Kidney (tissue), 14 donors: ENCODE measurements around the gene BNC1. TPM values are rescaled to one million over a fixed set of nuclear protein-coding genes. Genes with fewer than 3 reads are reported as not detected.

Experiments
- DNase-seq, 5 donors: peaks; one replicate each; pipeline ENCODE4 v3.0.0-alpha.2; 2013 to 2020
- FAIRE-seq: peaks from 2 replicates; lab custom pipeline; 2012; peaks lifted over from hg19 to GRCh38; lab: Jason Lieb, UNC
- H3K27ac ChIP-seq, 2 donors: one replicate each; pipeline ENCODE4 v1.7.0; 2013; ENCODE audit warnings: low read depth in 2 of 2, low read length in 2 of 2, inconsistent platforms in 1 of 2
- H3K27me3 ChIP-seq: one replicate; pipeline ENCODE4 v1.7.1; 2013; ENCODE audit warnings: low read length, inconsistent platforms; ENCODE audit not compliant: control insufficient read depth, insufficient read depth
- H3K36me3 ChIP-seq, 3 donors: one replicate each; pipeline versions ENCODE4 v1.7.0 to v1.7.1; 2013; ENCODE audit warnings: low read length in 3 of 3, control low read depth in 1 of 3, inconsistent platforms in 1 of 3; ENCODE audit not compliant: insufficient read depth in 3 of 3, control insufficient read depth in 2 of 3
- H3K4me1 ChIP-seq, 3 donors: one replicate each; pipeline versions ENCODE4 v1.7.0 to v1.7.1; 2013; ENCODE audit warnings: low read length in 3 of 3, inconsistent platforms in 1 of 3, low read depth in 1 of 3; ENCODE audit not compliant: control insufficient read depth in 2 of 3, insufficient read depth in 2 of 3
- H3K4me3 ChIP-seq, 3 donors: one replicate each; pipeline versions ENCODE4 v1.7.0 to v1.8.1; 2013; ENCODE audit warnings: low read length in 3 of 3, control low read depth in 1 of 3, inconsistent platforms in 1 of 3
- H3K9ac ChIP-seq, 3 donors: one replicate each; pipeline versions ENCODE4 v1.7.0 to v1.7.1; 2013; ENCODE audit warnings: low read length in 3 of 3, control low read depth in 1 of 3, inconsistent platforms in 1 of 3
- H3K9me3 ChIP-seq, 3 donors: one replicate each; pipeline versions ENCODE4 v1.7.0 to v1.7.1; 2013; ENCODE audit warnings: low read length in 3 of 3, control low read depth in 1 of 3, inconsistent platforms in 1 of 3; ENCODE audit not compliant: control insufficient read depth in 2 of 3, insufficient read depth in 1 of 3
- CTCF ChIP-seq: IDR thresholded peaks from 3 replicates; pipeline ENCODE4 v1.5.1; 2012; ENCODE audit warnings: mild to moderate bottlenecking, moderate library complexity, borderline replicate concordance; ENCODE audit not compliant: insufficient read depth; ENCODE audit errors: extremely low read depth
- intact Hi-C: fragments of 100-400 bp; cut with DNase I; formaldehyde crosslinking; loops from one replicate; pipeline ENCODE4 v1.11.1; 2022
- polyA plus RNA-seq: library from polyadenylated mRNA; stranded (reverse); fragments of 350-450 nt; fragmentation: Illumina TruSeq; extraction: RNeasy Lipid Tissue Mini Kit (QIAGEN cat#74804); gene quantifications from one replicate; pipeline ENCODE4 v1.2.3, GENCODE V29; 2014; ENCODE audit warnings: low read depth, low replicate concordance; ENCODE audit not compliant: insufficient read depth
- total RNA-seq: library from RNA; stranded (reverse); fragmentation: NEBNext Ultra II Directional; extraction: Animal tissue kit (Norgen Biotek cat#: 25700); gene quantifications from one replicate; pipeline ENCODE4 v1.2.1, GENCODE V29; 2021
- donor health status: control.
- donor health status: control.
- donor health status: control.
- donor health status: control.
- donor health status: control.
- donor health status: DM: yes; HTN: yes; CAD: no.
- donor health status: Normal renal cell carcinoma (clear cell type).

Gene BNC1
- total and polyA plus RNA-seq, 2 donors from 2014 or later: 0.38 TPM; not detected in 1

GRCh38 chr15:83207660-83208366 lies 76.7 kb downstream of the BNC1 start, which contains the start of gene HDGFL3:
TSS of gene HDGFL3 (minus strand) at chr15:83207823. CDS start at chr15:83207414, 409 bp downstream.
- Histone ChIP-seq H3K9ac (peak within 1 kb of the TSS; percentile 61 to 88 (median 74)), H3K9me3 (no peaks in the 10 kb centered on the region), H3K4me3 (peak within 1 kb of the TSS; percentile 68 to 79 (median 68)), H3K27me3 (no peaks in the 10 kb centered on the region), H3K27ac (peak within 1 kb of the TSS; percentile 77 to 88), H3K36me3 (no peaks in the 10 kb centered on the region), H3K4me1 (peaks cover 0 to 10% (median 5%) of the 10 kb centered on the region in 3 donors)
- DNase-seq (peak; percentile 81 to 91 (median 89)), FAIRE-seq (no peak)
- intact Hi-C loops: no loop called here
- no peak for TF ChIP-seq CTCF

GRCh38 chr15:83207009-83207659 lies 77.3 kb downstream of the BNC1 start:
- H3K27me3 ChIP-seq: no peaks in the 10 kb centered on the region
- peak overlapping the region; percentile 68 to 79 (median 68) for H3K4me3 ChIP-seq
- no peaks in the 10 kb centered on the region for H3K9me3 ChIP-seq
- no peaks in the 10 kb centered on the region for H3K36me3 ChIP-seq
- FAIRE-seq (no peak), DNase-seq (peak; percentile 68 to 83 (median 82))
- peak overlapping the region; percentile 61 to 88 (median 74) for H3K9ac ChIP-seq
- intact Hi-C loops: no loop called here
- no peak for TF ChIP-seq CTCF
- H3K4me1 ChIP-seq: peaks cover 0 to 10% (median 5%) of the 10 kb centered on the region in 3 donors
- peak overlapping the region; percentile 77 to 88 for H3K27ac ChIP-seq

- H3K4me1 ChIP-seq: peaks cover 0 to 10% (median 5%) of the 10 kb centered on the region in 3 donors
- TF ChIP-seq CTCF: no peak
- H3K27me3 ChIP-seq: no peaks in the 10 kb centered on the region
- DNase-seq (peak; percentile 40 to 82 (median 56)), FAIRE-seq (no peak)
- no peaks in the 10 kb centered on the region for H3K9me3 ChIP-seq
- peak overlapping the region; percentile 77 to 88 for H3K27ac ChIP-seq
- H3K9ac ChIP-seq: peak overlapping the region; percentile 61 to 88 (median 74)
- no peaks in the 10 kb centered on the region for H3K36me3 ChIP-seq
- H3K4me3 ChIP-seq: peak overlapping the region; percentile 68 to 79 (median 68)
- intact Hi-C loops: no loop called here
Observed at GRCh38 chr15:83206526-83207008, 77.9 kb downstream of the BNC1 start.

Other genes with a start within 250 kb of the BNC1 start
- gene BTBD1, start 217.4 kb downstream of the BNC1 start, total RNA-seq: 52.0 TPM
- gene BTBD1, start 217.4 kb downstream of the BNC1 start, polyA plus RNA-seq: 29.1 TPM
- 10.4 TPM for gene TM6SF1, start 177.0 kb downstream of the BNC1 start, total RNA-seq
- gene TM6SF1, start 177.0 kb downstream of the BNC1 start, polyA plus RNA-seq: 2.6 TPM
- gene HDGFL3, start 76.8 kb downstream of the BNC1 start, total RNA-seq: 40.1 TPM
- gene HDGFL3, start 76.8 kb downstream of the BNC1 start, polyA plus RNA-seq: 13.9 TPM
- 0.47 TPM for gene SH3GL3, start 162.7 kb upstream of the BNC1 start, total RNA-seq
- gene SH3GL3, start 162.7 kb upstream of the BNC1 start, polyA plus RNA-seq: not detected